CD8-positive, alpha-beta memory T cell (primary cell): ENCODE results near the gene PEX11B. TPM values are rescaled to one million over a fixed set of nuclear protein-coding genes. Genes with fewer than 3 reads are reported as not detected.

Experiments used
- CTCF ChIA-PET: fragments of 350-600 bp; sonication (Branson Sonifier 250); formaldehyde crosslinking; loops from one replicate; lab custom pipeline; 2021; ENCODE audit warnings: antibody characterized with exemption; lab: Charles Lee
- POLR2A ChIA-PET: fragments of 350-600 bp; sonication (Branson Sonifier 250); formaldehyde crosslinking; loops from one replicate; lab custom pipeline; 2021; ENCODE audit warnings: antibody characterized with exemption; lab: Charles Lee
- DNase-seq, 5 donors: peaks; one replicate each; pipeline versions ENCODE4 v3.0.0 to v3.0.0-alpha.2; 2020 to 2022; ENCODE audit warnings: mixed read lengths in 1 of 5
- H3K27ac ChIP-seq: one replicate; pipeline ENCODE4 v1.7.0; 2013; ENCODE audit warnings: low read depth, mild to moderate bottlenecking, low read length, moderate library complexity
- H3K27me3 ChIP-seq: 2 replicates; pipeline ENCODE4 v1.7.0; 2013; ENCODE audit warnings: low read length, mild to moderate bottlenecking; ENCODE audit not compliant: insufficient read depth, poor library complexity, severe bottlenecking
- H3K36me3 ChIP-seq: 2 replicates; pipeline ENCODE4 v1.7.0; 2013; ENCODE audit warnings: mild to moderate bottlenecking, low read length, moderate library complexity; ENCODE audit not compliant: insufficient read depth
- H3K4me1 ChIP-seq: 2 replicates; pipeline ENCODE4 v1.7.0; 2013; ENCODE audit warnings: mild to moderate bottlenecking, low read length, moderate library complexity; ENCODE audit not compliant: insufficient read depth
- H3K4me3 ChIP-seq: 2 replicates; pipeline ENCODE4 v1.7.0; 2013; ENCODE audit warnings: mild to moderate bottlenecking, low read length
- H3K9me3 ChIP-seq: 2 replicates; pipeline ENCODE4 v1.7.0; 2013; ENCODE audit warnings: mild to moderate bottlenecking, low read length
- H3K27ac Mint-ChIP-seq, 8 donors: one replicate each; pipeline ENCODE4 v1.8.0; 2020 to 2021; ENCODE audit warnings: mixed read lengths in 8 of 8, mild to moderate bottlenecking in 6 of 8, inconsistent platforms in 3 of 8, moderate library complexity in 3 of 8
- H3K27me3 Mint-ChIP-seq, 2 donors: one replicate each; pipeline ENCODE4 v1.8.0; 2020 to 2021; ENCODE audit warnings: mixed read lengths in 2 of 2, mild to moderate bottlenecking in 1 of 2, moderate library complexity in 1 of 2
- H3K36me3 Mint-ChIP-seq, 3 donors: one replicate each; pipeline ENCODE4 v1.8.0; 2020 to 2021; ENCODE audit warnings: mixed read lengths in 3 of 3, inconsistent platforms in 1 of 3, mild to moderate bottlenecking in 1 of 3
- H3K4me1 Mint-ChIP-seq, 3 donors: one replicate each; pipeline ENCODE4 v1.8.0; 2020 to 2021; ENCODE audit warnings: mixed read lengths in 3 of 3, inconsistent platforms in 1 of 3, mild to moderate bottlenecking in 1 of 3
- H3K4me3 Mint-ChIP-seq, 7 donors: one replicate each; pipeline ENCODE4 v1.8.0; 2020 to 2021; ENCODE audit warnings: mixed read lengths in 7 of 7, mild to moderate bottlenecking in 6 of 7, moderate library complexity in 4 of 7, inconsistent platforms in 2 of 7
- H3K9me3 Mint-ChIP-seq, 5 donors: one replicate each; pipeline ENCODE4 v1.8.0; 2020 to 2022; ENCODE audit warnings: mixed read lengths in 5 of 5, mild to moderate bottlenecking in 3 of 5, moderate library complexity in 2 of 5, inconsistent platforms in 1 of 5
- polyA plus RNA-seq: library from polyadenylated mRNA; unstranded; fragments of 300-500 nt; fragmentation: Illumina TruSeq; gene quantifications from one replicate; pipeline ENCODE4 v1.2.3, GENCODE V29; 2021
- total RNA-seq, 2 experiments: library from RNA; stranded (reverse); gene quantifications; one replicate each; pipeline ENCODE4 v1.2.3, GENCODE V29; 2021

The PEX11B gene
- total and polyA plus RNA-seq, 3 experiments from 2014 or later: 42.0 to 46.9 (median 43.1) TPM

DNA sequence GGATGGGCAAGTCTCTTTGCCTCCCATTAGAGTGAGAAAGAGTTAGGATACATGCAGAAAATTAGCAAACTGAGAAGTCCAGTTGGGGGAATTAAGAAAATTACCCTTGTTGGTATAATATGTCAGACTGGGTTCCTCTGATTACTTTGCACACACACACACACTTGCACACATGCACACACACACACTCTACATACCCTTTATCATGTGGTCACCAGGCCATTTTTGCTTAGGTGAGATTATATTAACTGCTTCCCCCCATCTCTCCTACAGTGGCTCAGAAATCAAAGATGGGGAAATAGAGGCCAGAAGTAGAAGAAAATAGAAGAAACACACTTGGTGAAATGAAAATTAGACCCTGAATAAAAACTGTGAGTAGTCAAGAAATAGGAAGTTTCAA lies 40.2 kb upstream of the PEX11B start:
- Histone ChIP-seq H3K27me3 (no peaks in the 10 kb centered on the region), H3K36me3 (no peaks in the 10 kb centered on the region), H3K27ac (no peak overlapping the region), H3K4me1 (peaks cover 69% of the 10 kb centered on the region), H3K9me3 (no peaks in the 10 kb centered on the region), H3K4me3 (peak overlapping the region; percentile 94)
- H3K27ac Mint-ChIP-seq: peak overlapping the region; percentile 27 to 95 (median 92)
- POLR2A ChIA-PET: interaction anchor here (1.1 to 7.1 kb wide), 8 partner anchors 19 to 100 kb away, joined by 4 to 87 read pairs (median 7); partner anchors contain the start of genes PIAS3, RBM8A and TXNIP
- peaks cover 0 to 3% of the 10 kb centered on the region in 2 donors for H3K27me3 Mint-ChIP-seq
- H3K4me3 Mint-ChIP-seq: peak overlapping the region in 6 of 7 donors; percentile 38 to 99 (median 89)
- CTCF ChIA-PET: interaction anchor here (0.7 to 3.1 kb wide), 9 partner anchors 9 to 113 kb away, joined by 3 to 26 read pairs (median 5); partner anchors contain the start of genes NUDT17 and RBM8A
- H3K4me1 Mint-ChIP-seq: peaks cover 70 to 78% (median 77%) of the 10 kb centered on the region in 3 donors
- DNase-seq: no peak
- H3K36me3 Mint-ChIP-seq: peaks cover 0 to 23% (median 0%) of the 10 kb centered on the region in 3 donors
- H3K9me3 Mint-ChIP-seq: no peaks in the 10 kb centered on the region

DNA sequence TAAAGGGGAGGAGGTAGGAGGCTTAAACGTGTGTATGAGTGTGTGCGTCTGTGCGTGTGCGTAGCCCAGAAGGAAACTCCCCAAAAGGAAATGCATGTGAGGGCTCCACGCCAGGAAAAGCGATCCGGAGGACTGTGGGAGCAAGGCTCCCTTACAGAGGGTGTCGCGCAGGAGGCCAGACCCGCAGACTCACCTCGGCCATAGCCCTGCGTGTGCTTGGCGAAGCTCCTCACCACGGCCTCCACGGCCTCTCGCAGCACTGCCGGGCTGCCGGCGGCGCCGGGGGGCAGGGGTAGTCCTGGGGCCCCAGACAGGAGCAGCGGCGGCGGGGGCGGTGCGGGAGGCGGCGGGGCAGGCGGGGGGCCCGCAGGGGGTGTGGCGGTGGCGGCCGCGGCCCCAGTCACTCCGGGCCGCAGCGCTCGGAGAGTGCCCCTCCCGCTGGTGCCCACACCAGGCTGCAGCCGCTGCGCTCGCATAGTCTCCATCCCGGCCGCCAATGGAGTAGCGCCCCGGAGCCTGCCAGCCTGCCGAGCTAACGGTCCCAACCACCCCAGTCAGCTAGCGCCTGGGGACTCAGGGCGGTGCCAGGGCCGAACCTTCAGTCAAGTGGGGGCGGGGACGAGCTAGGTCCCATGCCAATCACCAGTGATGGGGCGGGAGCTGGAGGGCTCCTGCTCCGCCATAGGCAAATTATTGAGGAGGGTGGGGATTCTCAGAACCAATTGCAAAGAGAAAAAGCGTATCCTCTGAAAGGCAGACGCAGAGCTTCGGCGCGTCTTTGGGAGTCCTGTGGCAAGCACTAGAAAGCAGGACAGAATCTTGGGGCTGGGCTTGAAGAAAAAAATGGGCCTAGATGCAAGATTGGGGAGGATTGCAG lies 39.2 kb upstream of the PEX11B start, which contains the start of gene LIX1L:
Gene LIX1L (minus strand): TSS at position 575 of the 877 bp plus-strand sequence. CDS start 90 bp downstream, at position 485.
- Mint-ChIP-seq H3K27me3 (peaks cover 0 to 3% of the 10 kb centered on the region in 2 donors), H3K27ac (peak within 1 kb of the TSS; percentile 91 to 98 (median 97)), H3K4me1 (peaks cover 68 to 74% (median 74%) of the 10 kb centered on the region in 3 donors), H3K9me3 (no peaks in the 10 kb centered on the region), H3K4me3 (peak within 1 kb of the TSS; percentile 83 to 98 (median 92)), H3K36me3 (peaks cover 0 to 28% (median 0%) of the 10 kb centered on the region in 3 donors)
- peak within 1 kb of the TSS; percentile 94 for H3K4me3 ChIP-seq
- CTCF ChIA-PET: interaction anchor here (0.6 to 3.1 kb wide), 18 partner anchors 8 to 112 kb away, joined by 3 to 26 read pairs (median 4); partner anchors contain the start of genes ANKRD35, NUDT17, RBM8A and TXNIP
- no peaks in the 10 kb centered on the region for H3K36me3 ChIP-seq
- peak within 1 kb of the TSS; percentile 76 for H3K27ac ChIP-seq
- POLR2A ChIA-PET: interaction anchor here (0.6 to 7.1 kb wide), 17 partner anchors 9 to 134 kb away, joined by 3 to 87 read pairs (median 5); partner anchors contain the start of genes PEX11B, PIAS3, POLR3C and RBM8A
- DNase-seq: peak; percentile 92 to 96 (median 93)
- peaks cover 64% of the 10 kb centered on the region for H3K4me1 ChIP-seq
- H3K27me3 ChIP-seq: no peaks in the 10 kb centered on the region
- no peaks in the 10 kb centered on the region for H3K9me3 ChIP-seq

DNA sequence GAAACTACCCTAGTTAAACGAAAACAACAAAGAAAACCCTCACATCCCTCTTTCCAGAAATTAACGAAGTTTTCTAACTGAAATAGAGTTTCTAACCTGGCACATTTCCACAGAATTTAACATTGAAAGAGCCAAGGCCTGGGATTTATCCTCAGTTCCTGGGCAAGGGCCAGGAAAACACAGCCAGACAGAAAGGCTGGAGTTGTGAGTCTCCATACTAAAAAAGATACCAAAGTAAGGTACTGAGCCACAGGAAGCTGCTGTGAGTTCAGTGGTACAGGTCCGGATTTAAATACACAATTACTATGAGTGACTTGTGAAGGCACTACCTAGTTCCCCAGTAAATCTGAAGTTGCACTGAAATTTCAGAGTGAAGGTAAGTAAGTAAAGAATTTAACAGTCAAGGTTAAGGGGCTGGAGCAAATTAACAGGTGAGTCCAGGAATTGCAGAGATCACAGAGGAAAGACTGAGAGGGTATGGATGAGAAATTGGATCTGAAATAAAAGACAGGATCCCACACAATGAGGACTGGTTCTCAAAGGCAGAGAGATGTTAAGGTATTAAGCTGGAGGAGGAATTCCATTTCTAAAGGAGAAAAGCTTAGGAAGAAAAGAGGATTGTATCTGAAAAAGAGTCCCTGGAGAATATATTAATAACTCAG lies 38.4 kb upstream of the PEX11B start:
- Mint-ChIP-seq H3K4me3 (peak overlapping the region; percentile 83 to 98 (median 92)), H3K27me3 (peaks cover 0 to 3% of the 10 kb centered on the region in 2 donors), H3K27ac (peak overlapping the region; percentile 90 to 98 (median 96)), H3K36me3 (peaks cover 0 to 30% (median under 1%) of the 10 kb centered on the region in 3 donors), H3K4me1 (peaks cover 71 to 74% (median 74%) of the 10 kb centered on the region in 3 donors), H3K9me3 (no peaks in the 10 kb centered on the region)
- POLR2A ChIA-PET: interaction anchor here (1.1 to 7.1 kb wide), 7 partner anchors 7 to 80 kb away, joined by 3 to 87 read pairs (median 5); partner anchors contain the start of genes ANKRD34A, PEX11B, POLR3GL and RBM8A
- H3K4me3 ChIP-seq: peak overlapping the region; percentile 94
- DNase-seq: peak in 1 of 5 donors; percentile 31
- no peaks in the 10 kb centered on the region for H3K36me3 ChIP-seq
- H3K9me3 ChIP-seq: no peaks in the 10 kb centered on the region
- H3K27me3 ChIP-seq: no peaks in the 10 kb centered on the region
- CTCF ChIA-PET: interaction anchor here (0.8 to 3.1 kb wide), 8 partner anchors 12 to 111 kb away, joined by 3 to 26 read pairs (median 6); partner anchors contain the start of genes NUDT17 and RBM8A
- peak overlapping the region; percentile 76 for H3K27ac ChIP-seq
- H3K4me1 ChIP-seq: peaks cover 61% of the 10 kb centered on the region

DNA sequence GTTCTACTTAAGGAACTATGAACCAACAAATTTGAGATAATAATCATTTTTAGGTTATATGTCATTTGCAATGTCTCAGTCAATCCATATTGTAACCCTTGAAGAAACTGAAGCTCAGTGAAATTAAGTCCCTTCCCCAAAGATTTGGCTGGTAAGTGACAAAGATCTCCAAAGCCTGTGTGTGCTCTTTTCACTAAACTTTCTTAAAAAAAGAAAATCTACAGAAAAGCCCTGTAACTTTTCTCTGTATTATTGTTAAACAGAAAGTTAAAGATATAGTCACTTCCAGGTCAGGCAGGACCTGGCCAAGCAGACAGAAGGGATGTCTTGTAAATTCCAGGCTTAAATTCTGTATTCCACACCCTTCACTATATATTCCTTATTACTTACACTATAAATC lies 37.8 kb upstream of the PEX11B start:
- Mint-ChIP-seq H3K36me3 (peaks cover 0 to 29% (median 4%) of the 10 kb centered on the region in 3 donors), H3K4me1 (peaks cover 74 to 77% (median 76%) of the 10 kb centered on the region in 3 donors), H3K9me3 (no peaks in the 10 kb centered on the region), H3K4me3 (peak overlapping the region; percentile 83 to 98 (median 92)), H3K27ac (peak overlapping the region; percentile 90 to 98 (median 96)), H3K27me3 (peaks cover 0 to 3% of the 10 kb centered on the region in 2 donors)
- no peaks in the 10 kb centered on the region for H3K27me3 ChIP-seq
- no peaks in the 10 kb centered on the region for H3K9me3 ChIP-seq
- H3K4me3 ChIP-seq: peak overlapping the region; percentile 94
- peak overlapping the region; percentile 76 for H3K27ac ChIP-seq
- ChIA-PET CTCF (interaction anchor here (0.8 to 3.1 kb wide), 4 partner anchors 22 to 110 kb away, joined by 3 to 26 read pairs (median 12); partner anchors contain the start of genes NUDT17 and RBM8A), POLR2A (interaction anchor here (1.4 to 7.1 kb wide), 2 partner anchors 8 to 29 kb away, joined by 3 to 87 read pairs; partner anchors contain the start of genes ANKRD34A, POLR3GL and RBM8A)
- H3K36me3 ChIP-seq: no peaks in the 10 kb centered on the region
- H3K4me1 ChIP-seq: peaks cover 58% of the 10 kb centered on the region
- no peak for DNase-seq

DNA sequence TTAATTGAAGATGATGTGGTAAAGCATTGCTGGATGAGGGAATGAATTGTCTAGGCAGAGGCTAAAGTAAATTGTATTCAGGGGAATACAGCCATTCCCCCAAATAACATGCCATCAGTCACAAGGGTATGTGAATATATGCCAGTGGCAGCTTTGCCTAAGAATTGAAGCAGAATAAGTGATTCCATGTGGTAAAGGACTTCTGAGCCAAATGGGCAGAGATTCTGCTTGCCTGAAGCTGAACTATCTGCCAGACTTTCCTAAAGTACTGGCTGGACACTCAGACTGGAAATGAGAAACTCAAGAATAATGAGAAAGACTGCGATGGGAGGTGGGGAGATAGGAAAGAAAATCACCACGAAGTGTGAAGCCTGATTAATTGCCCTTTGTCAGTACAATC lies 36.9 kb upstream of the PEX11B start:
- DNase-seq: no peak
- Histone ChIP-seq H3K27me3 (no peaks in the 10 kb centered on the region), H3K27ac (no peak overlapping the region), H3K4me1 (peaks cover 67% of the 10 kb centered on the region), H3K4me3 (peak overlapping the region; percentile 94), H3K9me3 (no peaks in the 10 kb centered on the region), H3K36me3 (no peaks in the 10 kb centered on the region)
- Mint-ChIP-seq H3K27me3 (peaks cover 0 to 3% of the 10 kb centered on the region in 2 donors), H3K4me1 (peaks cover 83 to 86% (median 86%) of the 10 kb centered on the region in 3 donors), H3K36me3 (peaks cover 0 to 32% (median 4%) of the 10 kb centered on the region in 3 donors), H3K9me3 (no peaks in the 10 kb centered on the region), H3K27ac (peak overlapping the region; percentile 4 to 92 (median 38)), H3K4me3 (peak overlapping the region in 6 of 7 donors; percentile 36 to 95 (median 84))
- ChIA-PET CTCF (interaction anchor here (2.4 kb wide), 1 partner anchor 28 kb away, joined by 7 read pairs; the partner anchor contains the start of gene RBM8A), POLR2A (interaction anchor here (1.4 to 7.1 kb wide), 2 partner anchors 9 to 28 kb away, joined by 3 to 87 read pairs; partner anchors contain the start of genes ANKRD34A, POLR3GL and RBM8A)

DNA sequence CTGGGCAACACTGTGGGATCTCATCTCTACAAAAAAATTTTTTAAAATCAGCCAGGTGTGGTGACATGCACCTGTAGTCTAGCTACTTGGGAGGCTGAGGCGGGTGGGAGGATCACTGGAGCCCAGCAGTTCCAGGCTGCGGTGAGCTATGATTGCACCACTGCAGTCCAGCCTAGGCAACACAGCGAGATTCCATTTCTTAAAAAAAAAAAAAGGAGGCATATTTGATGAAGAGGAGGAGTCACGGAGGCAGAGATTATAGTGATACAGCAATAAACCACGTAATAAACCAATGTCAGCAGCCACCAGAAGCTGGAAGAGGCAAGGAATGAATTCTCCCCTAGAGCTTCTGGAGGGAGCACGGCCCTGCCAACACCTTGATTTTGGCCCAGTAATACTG lies 35.3 kb upstream of the PEX11B start:
- no peak overlapping the region for H3K27ac ChIP-seq
- H3K9me3 Mint-ChIP-seq: no peaks in the 10 kb centered on the region
- peak overlapping the region in 3 of 7 donors; percentile 36 to 40 (median 37) for H3K4me3 Mint-ChIP-seq
- no peak for DNase-seq
- H3K4me1 ChIP-seq: peaks cover 58% of the 10 kb centered on the region
- no peaks in the 10 kb centered on the region for H3K27me3 Mint-ChIP-seq
- H3K36me3 Mint-ChIP-seq: peaks cover 0 to 41% (median 8%) of the 10 kb centered on the region in 3 donors
- ChIA-PET CTCF (no interaction called here), POLR2A (interaction anchor here (1.0 to 7.1 kb wide), 2 partner anchors 10 to 26 kb away, joined by 7 to 87 read pairs; partner anchors contain the start of gene RBM8A)
- peaks cover 83 to 87% (median 83%) of the 10 kb centered on the region in 3 donors for H3K4me1 Mint-ChIP-seq
- peak overlapping the region in 5 of 8 donors; percentile 14 to 66 (median 58) for H3K27ac Mint-ChIP-seq
- no peak overlapping the region for H3K4me3 ChIP-seq
- no peaks in the 10 kb centered on the region for H3K36me3 ChIP-seq
- no peaks in the 10 kb centered on the region for H3K9me3 ChIP-seq
- no peaks in the 10 kb centered on the region for H3K27me3 ChIP-seq

DNA sequence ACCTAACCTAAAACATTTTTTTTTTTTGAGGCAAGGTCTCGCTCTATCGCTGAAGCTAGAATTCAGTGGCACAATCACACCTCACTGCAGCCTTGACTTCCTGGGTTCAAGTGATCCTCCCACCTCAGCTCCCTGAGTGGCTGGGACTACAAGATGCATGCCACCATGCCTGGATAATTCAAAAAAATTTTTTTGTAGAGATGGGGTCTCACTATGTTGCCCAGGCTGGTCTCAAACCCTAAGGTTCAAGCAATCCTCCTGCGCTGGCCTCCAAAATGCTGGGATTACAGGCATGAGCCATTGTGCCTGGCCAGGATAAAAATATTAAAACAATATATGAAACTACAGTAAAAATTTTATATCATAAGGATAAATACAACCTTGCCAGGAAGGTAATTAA lies 34.4 kb upstream of the PEX11B start:
- Histone ChIP-seq H3K36me3 (no peaks in the 10 kb centered on the region), H3K27me3 (no peaks in the 10 kb centered on the region), H3K9me3 (no peaks in the 10 kb centered on the region), H3K4me1 (peaks cover 49% of the 10 kb centered on the region), H3K27ac (no peak overlapping the region), H3K4me3 (no peak overlapping the region)
- Mint-ChIP-seq H3K27me3 (no peaks in the 10 kb centered on the region), H3K9me3 (no peaks in the 10 kb centered on the region), H3K27ac (peak overlapping the region in 1 of 8 donors; percentile 43), H3K4me3 (peak overlapping the region in 1 of 7 donors; percentile 7), H3K4me1 (peaks cover 78 to 85% (median 83%) of the 10 kb centered on the region in 3 donors), H3K36me3 (peaks cover 0 to 46% (median 8%) of the 10 kb centered on the region in 3 donors)
- ChIA-PET CTCF (no interaction called here), POLR2A (interaction anchor here (7.1 kb wide), 1 partner anchor 25 kb away, joined by 87 read pairs; the partner anchor contains the start of gene RBM8A)
- DNase-seq: no peak
